HK-2 (cell line): ENCODE data around the gene SNX10.

Experiments
- DNase-seq: peaks from one replicate; pipeline ENCODE4 v3.0.0-alpha.2; 2018; ENCODE audit not compliant: unreplicated experiment

SNX10 gene

GRCh38 chr7:26298472-26299058, 6.9 kb downstream of the SNX10 start:
- DNase-seq: no peak

DNA sequence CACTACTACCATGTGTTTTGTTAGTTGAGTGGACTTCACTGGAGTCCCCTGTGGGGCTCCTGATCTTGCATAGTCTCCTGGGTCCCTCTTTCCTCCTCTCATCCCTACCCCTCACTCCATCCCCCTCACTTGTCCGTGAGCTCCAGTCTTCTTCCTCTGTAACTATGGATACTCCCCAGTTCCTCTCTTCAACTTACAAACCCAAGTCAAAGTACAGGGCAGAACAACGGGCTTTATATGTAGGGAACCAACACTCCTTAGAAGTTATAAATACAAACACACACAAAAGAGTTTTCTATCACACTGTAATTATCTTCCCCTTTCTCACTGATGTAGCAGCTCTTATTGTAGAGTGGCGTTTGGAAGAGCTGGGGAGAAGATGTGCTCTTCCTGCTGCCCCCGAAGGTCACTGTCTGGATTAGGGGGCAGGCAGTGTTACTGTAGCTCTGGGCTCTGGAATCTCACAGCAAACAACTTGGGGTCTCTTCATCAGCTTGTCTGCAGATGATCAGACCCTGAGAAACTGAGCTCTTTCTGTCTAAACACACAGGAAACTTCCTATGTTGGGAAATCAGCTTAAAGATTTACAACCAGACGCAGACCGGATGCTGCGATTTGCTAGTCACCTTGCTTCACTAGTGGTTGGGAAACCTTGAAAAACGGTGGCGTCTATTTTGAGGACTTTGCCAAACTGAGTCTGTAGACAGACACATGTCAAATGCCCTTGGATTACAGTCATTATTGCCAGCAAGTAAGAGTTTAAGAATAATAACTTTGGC, 13.6 kb downstream of the SNX10 start:
- DNase-seq: peak; percentile 34

DNA sequence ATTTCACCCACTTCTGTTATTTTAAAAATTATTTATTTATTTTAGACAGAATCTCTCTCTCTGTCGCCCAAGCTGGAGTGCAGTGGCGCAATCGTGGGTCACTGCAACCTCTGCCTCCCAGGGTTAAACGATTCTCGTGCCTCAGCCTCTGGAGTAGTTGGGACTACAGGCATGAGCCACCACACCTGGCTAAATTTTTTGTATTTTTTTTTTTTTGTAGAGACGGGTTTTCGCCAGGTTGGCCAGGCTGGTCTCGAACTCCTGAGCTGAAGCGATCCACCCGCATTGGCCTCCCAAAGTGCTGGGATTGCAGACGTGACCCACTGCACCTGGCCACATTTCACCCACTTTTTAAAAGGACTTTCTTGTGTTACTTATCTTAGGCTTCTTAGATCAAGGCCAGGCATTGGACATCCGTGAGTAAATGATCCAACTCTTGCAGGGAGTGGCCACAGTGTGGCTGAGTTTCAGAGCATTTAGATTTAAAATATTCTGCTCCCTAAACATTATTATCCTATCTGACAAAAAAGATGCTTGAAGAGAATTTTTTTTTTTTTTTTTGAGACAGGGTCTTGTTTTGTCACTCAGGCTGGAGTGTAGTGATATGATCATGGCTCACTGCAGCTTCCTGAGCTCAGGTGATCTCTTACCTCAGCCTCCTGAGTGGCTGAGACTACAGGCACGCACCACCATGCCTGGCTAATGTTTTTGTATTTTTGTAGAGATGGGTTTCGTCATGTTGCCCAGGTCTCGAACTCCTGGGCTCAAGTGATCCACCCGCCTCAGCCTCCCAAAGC, 14.4 kb downstream of the SNX10 start:
- DNase-seq: no peak

- no peak for DNase-seq
Observed at GRCh38 chr7:26306790-26307189, 15.1 kb downstream of the SNX10 start.

DNA sequence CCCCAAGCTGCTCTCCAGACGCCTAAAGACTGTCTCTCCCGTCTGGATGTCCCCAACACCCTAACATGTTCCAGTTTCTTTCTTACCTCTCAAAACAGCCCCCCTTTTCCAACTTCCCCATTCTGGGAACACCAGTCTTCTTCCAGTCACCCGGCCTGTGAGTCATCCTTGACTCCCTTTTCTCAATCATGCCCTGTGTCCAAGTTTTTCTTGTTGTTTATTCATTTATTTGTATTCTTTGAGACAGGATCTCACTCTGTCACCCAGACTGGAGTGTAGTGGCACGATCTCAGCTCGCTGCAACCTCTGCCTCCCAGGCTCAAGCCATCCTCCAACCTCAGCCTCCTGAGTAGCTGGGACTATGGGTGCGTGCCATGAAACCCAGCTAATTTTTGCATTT, 15.6 kb downstream of the SNX10 start:
- no peak for DNase-seq

- DNase-seq: no peak
Observed at GRCh38 chr7:26307791-26308190, 16.1 kb downstream of the SNX10 start.

DNA sequence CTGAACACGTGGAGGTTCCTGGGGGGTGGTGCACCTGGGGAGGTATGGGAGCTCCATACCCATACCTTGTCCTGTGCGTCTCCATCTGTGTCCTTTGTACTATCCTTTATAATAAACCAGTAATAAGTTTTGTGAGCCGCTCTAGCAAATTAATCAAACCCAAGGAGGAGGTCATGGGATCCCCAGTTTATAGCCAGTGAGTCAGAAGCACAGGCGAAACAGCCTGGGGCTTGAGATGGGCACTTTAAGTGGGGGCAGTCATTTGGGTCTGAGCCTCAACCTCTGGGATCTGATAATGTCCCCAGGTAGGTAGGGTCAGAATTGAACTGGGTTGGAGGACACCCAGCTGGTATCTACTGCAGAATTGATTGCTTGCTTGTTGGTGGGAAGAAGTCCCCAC, 16.9 kb downstream of the SNX10 start:
- DNase-seq: no peak

- no peak for DNase-seq
Observed at GRCh38 chr7:26309089-26309488, 17.4 kb downstream of the SNX10 start.

GRCh38 chr7:26311798-26312197, 20.1 kb downstream of the SNX10 start:
- no peak for DNase-seq

DNA sequence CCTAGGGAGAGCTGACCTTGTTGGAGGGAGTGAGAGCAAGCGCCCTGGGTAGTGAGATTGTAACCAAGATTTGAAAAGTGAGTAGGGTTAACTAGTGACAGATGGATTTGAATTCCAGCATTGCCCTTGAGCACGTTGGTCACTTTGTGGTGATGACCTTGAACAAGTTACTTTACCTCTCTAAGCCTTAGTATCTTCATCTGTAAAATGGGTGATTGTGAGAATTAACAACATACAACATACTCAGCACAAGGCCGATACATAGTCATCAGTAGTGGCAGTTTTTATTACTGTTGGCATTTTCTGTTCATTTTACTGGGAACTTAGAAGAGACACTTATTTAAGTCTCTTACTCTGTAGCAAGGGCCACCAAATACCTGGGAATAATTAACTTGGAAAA, 25.5 kb downstream of the SNX10 start:
- DNase-seq: no peak

DNA sequence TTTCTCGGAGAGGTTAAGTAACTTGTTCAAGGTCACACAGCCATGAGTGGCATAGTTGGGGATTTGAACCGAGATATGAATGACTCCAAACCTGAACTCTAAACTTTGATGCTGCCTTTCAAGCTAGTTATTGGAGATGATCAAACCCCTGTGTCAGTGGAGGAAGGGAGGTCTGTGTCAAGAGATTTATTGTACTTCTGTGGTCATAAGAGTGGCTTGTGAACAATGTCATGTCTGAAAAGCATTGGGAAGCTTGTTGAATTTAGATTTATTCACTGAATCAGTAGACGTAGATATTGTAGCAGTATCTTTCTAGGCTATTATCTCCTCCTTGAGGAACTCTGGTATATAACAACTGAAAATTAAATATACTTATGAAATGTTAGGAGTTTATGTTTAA, 27.3 kb downstream of the SNX10 start:
- no peak for DNase-seq

DNA sequence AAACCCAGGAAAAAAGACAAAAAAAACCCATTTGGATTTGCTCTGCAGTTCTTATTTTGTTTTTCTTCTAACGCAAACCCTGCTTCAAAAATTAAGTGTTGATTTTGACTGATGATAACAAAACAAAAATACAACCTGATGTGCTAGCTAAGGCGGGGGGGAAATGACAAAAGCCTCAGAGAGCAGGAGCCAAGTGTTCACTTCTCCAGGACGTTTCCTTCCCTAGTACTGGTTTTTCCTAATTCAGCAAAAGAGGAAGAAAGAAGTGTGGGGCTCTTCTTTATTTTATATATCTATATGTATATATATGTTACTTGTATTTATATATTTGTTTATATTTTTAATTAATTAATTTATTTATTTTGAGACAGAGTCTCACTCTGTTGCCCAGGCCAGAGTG, 28.0 kb downstream of the SNX10 start:
- no peak for DNase-seq

DNA sequence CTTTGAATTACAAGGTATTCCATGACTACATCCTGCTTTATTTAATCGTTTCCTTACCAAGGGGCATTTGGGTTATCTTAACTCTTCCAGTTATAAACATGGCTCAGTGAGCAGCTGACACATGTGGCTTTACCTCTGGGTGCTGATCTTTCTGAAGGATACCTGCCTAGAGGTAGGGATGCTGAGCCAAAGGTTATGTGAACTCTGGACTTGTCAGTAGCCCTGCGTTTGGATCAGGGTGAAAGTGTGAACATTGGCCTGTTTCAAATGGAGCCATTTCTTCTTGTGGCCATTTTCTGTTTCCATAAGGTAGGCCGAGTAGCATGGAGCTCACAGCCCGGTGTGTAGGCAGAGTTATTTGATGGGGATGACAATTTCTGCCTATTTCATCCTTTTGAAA, 29.2 kb downstream of the SNX10 start:
- DNase-seq: no peak

- DNase-seq: peak; percentile 65
Observed at GRCh38 chr7:26321435-26321834, 29.8 kb downstream of the SNX10 start.

DNA sequence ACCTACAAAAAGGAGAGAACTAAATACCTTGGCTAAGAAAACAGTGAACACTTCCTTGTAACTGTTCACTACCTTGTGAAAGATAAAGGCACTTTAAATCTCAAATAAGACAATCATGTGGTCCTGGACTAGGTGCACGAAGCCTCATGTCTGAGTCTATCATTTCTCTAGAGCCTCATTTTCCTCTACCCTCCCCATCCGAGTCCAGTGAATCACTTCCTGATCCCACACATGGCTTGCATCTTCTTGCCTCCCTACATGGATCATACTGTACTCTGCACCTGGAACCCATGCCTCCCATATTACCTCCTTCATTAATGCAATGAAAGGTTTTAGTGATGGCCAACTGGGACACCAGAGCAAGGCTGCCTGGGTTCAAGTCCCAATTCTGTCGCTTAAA, 34.5 kb downstream of the SNX10 start:
- DNase-seq: no peak

DNA sequence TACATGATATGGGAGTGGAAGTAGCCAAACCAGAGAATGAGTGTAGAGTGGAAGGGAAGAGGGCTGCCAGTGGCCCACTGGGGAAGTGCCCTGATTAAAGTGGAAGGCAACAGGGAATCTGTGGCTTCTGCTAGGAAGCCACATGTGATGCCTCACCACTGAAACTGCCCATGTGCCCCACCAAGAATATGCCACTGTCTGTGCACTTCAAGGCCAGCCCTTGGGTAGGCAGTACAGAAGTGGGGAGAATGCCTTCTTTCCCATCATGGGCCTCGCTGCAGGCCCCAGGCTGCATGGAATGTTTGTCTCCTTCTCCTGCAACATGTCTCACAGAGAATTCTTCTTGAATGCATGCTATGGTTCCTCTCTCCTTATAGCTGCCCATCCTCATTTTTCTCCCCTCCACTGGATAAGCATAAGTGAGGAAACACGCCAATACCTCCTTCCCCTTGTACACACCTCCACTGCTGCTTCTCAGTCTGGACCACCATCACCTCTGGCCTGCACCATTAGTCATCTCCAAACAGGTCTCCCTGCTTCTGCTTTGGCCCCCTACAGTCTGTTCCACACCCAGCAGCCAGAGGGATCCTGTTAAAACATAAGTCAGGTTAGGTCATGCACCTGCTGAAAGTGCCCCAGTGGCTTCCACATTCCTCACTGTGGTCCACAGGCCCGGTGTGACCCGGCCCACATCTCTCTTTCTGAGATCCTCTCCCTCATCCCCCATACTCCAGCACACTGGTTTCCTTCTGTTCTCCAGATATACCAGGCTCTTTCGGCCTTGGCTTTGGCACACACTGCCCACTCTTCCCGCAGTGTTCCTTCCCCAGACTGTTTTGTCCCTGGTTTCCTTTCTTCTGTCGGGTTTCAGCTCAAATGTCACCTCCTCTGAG, 37.1 kb downstream of the SNX10 start:
- DNase-seq: no peak

GRCh38 chr7:26329520-26330255, 38.0 kb downstream of the SNX10 start:
- peak; percentile 67 for DNase-seq

DNA sequence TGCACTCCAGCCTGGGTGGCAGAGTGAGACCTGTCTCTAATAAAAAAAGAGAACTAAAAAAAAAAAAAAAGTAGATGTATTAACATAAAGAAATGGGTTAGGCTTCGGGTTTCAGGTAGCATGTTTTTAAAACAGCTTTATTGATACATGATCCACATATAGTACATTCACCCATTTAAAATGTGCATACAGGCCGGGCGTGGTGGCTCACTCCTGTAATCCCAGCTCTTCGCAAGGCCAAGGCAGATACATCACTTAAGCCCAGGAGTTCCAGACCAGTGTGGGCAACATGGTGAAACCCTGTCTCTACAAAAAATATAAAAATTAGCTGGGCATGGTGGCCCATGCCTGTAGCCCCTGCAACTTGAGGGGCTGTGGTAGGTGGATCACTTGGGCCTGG, 39.5 kb downstream of the SNX10 start:
- no peak for DNase-seq

DNA sequence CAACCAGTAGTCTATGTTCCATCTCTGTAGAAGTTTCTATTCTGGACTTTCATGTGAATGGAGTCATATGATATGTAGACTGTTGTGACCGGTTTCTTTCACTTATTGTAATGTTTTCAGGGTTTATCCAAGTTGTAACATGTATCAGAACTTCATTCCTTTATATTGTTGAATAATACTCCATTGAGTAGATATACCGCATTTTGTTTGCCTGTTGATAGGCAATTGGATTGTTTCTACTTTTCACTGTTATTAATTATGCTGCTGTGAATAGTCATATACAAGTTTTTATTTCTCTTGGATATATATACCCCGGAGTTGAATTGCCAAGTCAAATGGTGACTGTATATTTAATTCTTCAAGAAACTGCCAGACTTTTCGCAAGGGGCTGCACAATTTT, 40.1 kb downstream of the SNX10 start:
- no peak for DNase-seq

DNA sequence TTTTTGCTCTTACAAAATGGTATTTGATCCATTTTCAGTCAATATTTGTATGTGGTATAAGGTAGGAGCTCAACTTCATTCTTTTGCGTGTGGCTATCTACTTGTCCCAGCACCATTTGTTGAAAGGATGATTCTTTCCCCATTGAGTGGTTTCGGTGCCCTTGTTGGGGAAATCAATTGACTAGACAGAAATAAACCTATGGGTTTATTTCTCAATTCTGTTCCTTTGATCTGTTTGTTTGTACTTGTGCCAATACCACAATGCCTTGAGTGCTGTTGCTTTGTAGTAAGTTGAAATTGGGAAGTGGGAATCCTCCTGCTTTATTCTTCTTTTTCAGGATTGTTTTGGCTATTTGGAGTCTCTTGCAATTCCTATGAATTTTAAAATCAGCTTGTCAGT, 41.0 kb downstream of the SNX10 start:
- DNase-seq: no peak

DNA sequence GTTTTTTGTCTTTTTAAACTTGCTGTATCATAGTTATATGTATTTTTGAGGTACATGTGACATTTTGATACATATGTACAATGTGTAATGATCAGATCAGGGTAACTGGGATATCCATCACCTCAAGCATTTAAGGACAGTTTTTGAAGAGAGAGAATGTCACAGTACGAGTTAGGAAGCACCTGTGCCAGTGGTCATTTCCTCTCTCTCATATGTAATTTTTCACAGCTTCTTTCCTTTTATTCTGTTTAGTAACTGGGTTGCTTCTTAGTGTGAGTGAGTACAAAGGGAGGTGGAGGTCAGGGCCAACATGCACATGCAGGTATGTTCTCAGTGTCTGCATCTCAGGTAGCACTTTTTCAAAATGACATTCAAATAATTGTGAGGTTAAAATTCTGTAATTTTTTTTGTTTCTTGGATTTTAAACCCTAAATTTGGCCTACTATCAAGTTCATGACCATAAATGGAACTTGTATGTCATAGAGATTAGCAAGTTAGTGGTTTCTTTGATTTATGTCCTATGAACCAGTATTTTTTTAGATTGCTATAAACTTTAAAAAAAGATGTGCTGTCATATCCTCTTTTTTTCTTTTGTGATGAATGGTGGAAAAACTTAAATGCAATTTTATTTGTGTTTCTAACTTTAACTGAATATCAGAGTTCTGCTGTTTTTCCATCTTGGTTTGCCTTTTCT, 42.7 kb downstream of the SNX10 start:
- no peak for DNase-seq
